A673 (cell line): ENCODE data around the gene YEATS4. TPM values are rescaled to one million over a fixed set of nuclear protein-coding genes. Genes with fewer than 3 reads are reported as not detected.

Experiments used
- BruUV-seq: library from RNA; stranded (reverse); fragments of 400-500 nt; replicated peaks from 2 replicates; lab custom pipeline; 2021; lab: Mats Ljungman, UMichigan
- CTCF ChIA-PET: fragments of 300-600 bp; sonication (Branson Sonifier 250); formaldehyde crosslinking; loops from one replicate; lab custom pipeline; 2022; ENCODE audit warnings: antibody characterized with exemption; lab: Charles Lee
- POLR2A ChIA-PET: fragments of 300-600 bp; sonication (Branson Sonifier 250); formaldehyde crosslinking; loops from one replicate; lab custom pipeline; 2022; ENCODE audit warnings: antibody characterized with exemption; ENCODE audit not compliant: low non-redundant PET; lab: Charles Lee
- DNase-seq: peaks from one replicate; pipeline ENCODE4 v3.0.0-alpha.2; 2015; ENCODE audit warnings: low spot score
- H3K27ac ChIP-seq: fragments of 200-600 bp; sonication (generic); 2 replicates; pipeline ENCODE4 v1.5.1; 2016; ENCODE audit warnings: mixed run types, low read depth, mild to moderate bottlenecking, mixed read lengths, antibody characterized with exemption, low read length; ENCODE audit not compliant: poor library complexity, severe bottlenecking
- H3K27me3 ChIP-seq: fragments of 200-600 bp; sonication (generic); replicated peaks from 2 replicates; pipeline ENCODE4 v1.6.1; 2017; ENCODE audit warnings: mixed run types, low read depth, mild to moderate bottlenecking, mixed read lengths, antibody characterized with exemption, low read length; ENCODE audit not compliant: insufficient read depth, poor library complexity
- H3K36me3 ChIP-seq: fragments of 200-600 bp; sonication (generic); 2 replicates; pipeline ENCODE4 v1.6.1; 2016; ENCODE audit warnings: mixed run types, mild to moderate bottlenecking, mixed read lengths, antibody characterized with exemption, low read length; ENCODE audit not compliant: insufficient read depth, poor library complexity, severe bottlenecking
- H3K4me1 ChIP-seq: fragments of 200-600 bp; sonication (generic); 2 replicates; pipeline ENCODE4 v1.6.1; 2017; ENCODE audit warnings: mixed run types, mild to moderate bottlenecking, mixed read lengths, antibody characterized with exemption, low read length; ENCODE audit not compliant: insufficient read depth, poor library complexity, severe bottlenecking
- H3K4me3 ChIP-seq: fragments of 200-600 bp; sonication (generic); 2 replicates; pipeline ENCODE4 v1.5.1; 2016; ENCODE audit warnings: low read depth, mixed run types, mild to moderate bottlenecking, mixed read lengths, low read length; ENCODE audit not compliant: poor library complexity, severe bottlenecking
- H3K9me3 ChIP-seq: fragments of 200-600 bp; sonication (generic); 2 replicates; pipeline ENCODE4 v1.6.1; 2016; ENCODE audit warnings: mixed run types, low read depth, mild to moderate bottlenecking, mixed read lengths, antibody characterized with exemption, low read length; ENCODE audit not compliant: poor library complexity, severe bottlenecking
- CTCF ChIP-seq: fragments of 300-800, 200-600 bp; sonication (generic); conservative IDR thresholded peaks from 2 replicates; pipeline ENCODE4 v1.5.1; 2017; ENCODE audit warnings: low read depth, mild to moderate bottlenecking, antibody characterized with exemption, low read length, moderate library complexity, mixed read lengths
- EZH2 ChIP-seq: fragments of 200-600 bp; sonication (generic); IDR thresholded peaks from 2 replicates; pipeline ENCODE4 v1.6.1; 2017; ENCODE audit warnings: borderline replicate concordance, low read depth, mild to moderate bottlenecking, mixed read lengths, antibody characterized with exemption, low read length; ENCODE audit not compliant: poor library complexity, severe bottlenecking
- intact Hi-C: fragments of 100-400 bp; cut with micrococcal nuclease; formaldehyde crosslinking; loops from one replicate; pipeline ENCODE4 v1.10.0; 2022; ENCODE audit not compliant: unreplicated experiment
- total RNA-seq: library from RNA; stranded (reverse); gene quantifications from 2 replicates; pipeline ENCODE4 v1.2.3, GENCODE V29; 2021

The YEATS4 gene
- total RNA-seq, 1 experiment from 2014 or later: 43.7 TPM

- Histone ChIP-seq H3K9me3 (no peaks in the 10 kb centered on the region), H3K4me3 (no peak overlapping the region), H3K4me1 (peaks cover 8% of the 10 kb centered on the region), H3K27ac (no peak overlapping the region), H3K27me3 (no peaks in the 10 kb centered on the region), H3K36me3 (peaks cover 22% of the 10 kb centered on the region)
- TF ChIP-seq EZH2 (no peak), CTCF (peak; percentile 70)
- POLR2A ChIA-PET: no interaction called here
- intact Hi-C loops: no loop called here
- DNase-seq: peak; percentile 55
- CTCF ChIA-PET: no interaction called here
- no TSS peak for BruUV-seq
Observed at GRCh38 chr12:69388371-69388770, 28.8 kb downstream of the YEATS4 start.

DNA sequence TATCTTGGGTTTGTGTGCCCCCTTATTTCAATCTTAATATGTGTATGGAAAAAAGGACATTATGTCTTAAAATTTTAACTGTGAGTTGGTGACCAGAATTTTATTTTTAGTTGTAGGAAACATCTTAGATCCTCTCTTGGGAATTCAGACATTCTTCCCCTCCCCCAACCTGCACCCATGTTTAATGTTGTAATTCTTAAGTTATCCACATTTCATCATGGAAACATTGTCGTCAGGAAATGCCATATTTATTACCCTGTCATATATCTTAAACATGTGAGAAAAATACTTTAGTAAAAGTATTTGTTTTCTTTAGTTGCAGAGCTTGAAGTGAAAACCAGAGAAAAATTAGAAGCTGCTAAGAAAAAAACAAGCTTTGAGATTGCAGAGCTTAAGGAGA lies 30.3 kb downstream of the YEATS4 start:
- BruUV-seq: no TSS peak
- no peaks in the 10 kb centered on the region for H3K9me3 ChIP-seq
- peak overlapping the region; percentile 32 for H3K27ac ChIP-seq
- H3K4me3 ChIP-seq: no peak overlapping the region
- H3K4me1 ChIP-seq: peaks cover 8% of the 10 kb centered on the region
- ChIA-PET CTCF (no interaction called here), POLR2A (no interaction called here)
- TF ChIP-seq EZH2 (no peak), CTCF (no peak)
- peaks cover 22% of the 10 kb centered on the region for H3K36me3 ChIP-seq
- H3K27me3 ChIP-seq: no peaks in the 10 kb centered on the region
- DNase-seq: peak; percentile 33
- intact Hi-C loops: no loop called here

DNA sequence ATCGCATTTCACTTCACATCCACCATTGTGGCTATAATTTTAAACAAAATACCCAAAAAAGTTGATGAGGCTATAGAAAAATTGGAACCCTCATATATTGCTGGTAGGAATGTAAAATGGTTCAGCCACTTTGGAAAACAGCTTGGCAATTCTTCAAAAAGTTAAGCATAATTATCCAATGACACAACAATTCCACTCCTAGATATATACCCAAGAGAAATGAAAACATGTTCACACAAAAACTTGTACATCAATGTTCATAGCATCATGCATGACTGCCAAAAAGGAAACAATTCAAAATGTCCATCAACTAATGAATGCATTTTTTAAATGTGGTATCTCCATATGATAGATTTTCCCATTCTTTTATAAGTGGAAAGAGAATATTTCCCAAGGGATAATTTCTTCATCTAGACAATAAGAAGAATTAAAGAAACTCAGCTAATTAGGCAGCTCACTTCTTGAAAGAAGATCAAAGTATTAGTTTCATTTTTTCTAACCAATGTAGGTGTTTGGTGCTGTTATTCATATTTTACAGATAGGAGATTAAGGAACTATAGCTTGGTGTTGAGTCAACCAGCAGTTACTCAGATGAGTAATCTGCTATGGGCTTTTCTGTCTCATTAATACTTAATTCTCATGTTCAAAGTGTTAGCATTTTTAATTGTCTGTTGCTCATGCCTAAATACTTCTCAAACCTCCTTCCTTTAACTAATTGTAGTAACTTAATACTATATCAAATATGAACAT lies 32.8 kb downstream of the YEATS4 start:
- ChIA-PET CTCF (no interaction called here), POLR2A (no interaction called here)
- Histone ChIP-seq H3K27me3 (no peaks in the 10 kb centered on the region), H3K4me1 (peaks cover 8% of the 10 kb centered on the region), H3K9me3 (peaks cover 7% of the 10 kb centered on the region), H3K4me3 (no peak overlapping the region), H3K27ac (no peak overlapping the region), H3K36me3 (peaks cover 29% of the 10 kb centered on the region)
- no peak for DNase-seq
- TF ChIP-seq CTCF (no peak), EZH2 (no peak)
- BruUV-seq: no TSS peak
- intact Hi-C loops: no loop called here
